ENCODE measurements around the gene PRXL2C.
"Not testable (repeated sequence)": the region's sequence is repeated elsewhere in the genome, so short reads cannot be mapped to it uniquely, and the experiment has no call there.

DNA sequence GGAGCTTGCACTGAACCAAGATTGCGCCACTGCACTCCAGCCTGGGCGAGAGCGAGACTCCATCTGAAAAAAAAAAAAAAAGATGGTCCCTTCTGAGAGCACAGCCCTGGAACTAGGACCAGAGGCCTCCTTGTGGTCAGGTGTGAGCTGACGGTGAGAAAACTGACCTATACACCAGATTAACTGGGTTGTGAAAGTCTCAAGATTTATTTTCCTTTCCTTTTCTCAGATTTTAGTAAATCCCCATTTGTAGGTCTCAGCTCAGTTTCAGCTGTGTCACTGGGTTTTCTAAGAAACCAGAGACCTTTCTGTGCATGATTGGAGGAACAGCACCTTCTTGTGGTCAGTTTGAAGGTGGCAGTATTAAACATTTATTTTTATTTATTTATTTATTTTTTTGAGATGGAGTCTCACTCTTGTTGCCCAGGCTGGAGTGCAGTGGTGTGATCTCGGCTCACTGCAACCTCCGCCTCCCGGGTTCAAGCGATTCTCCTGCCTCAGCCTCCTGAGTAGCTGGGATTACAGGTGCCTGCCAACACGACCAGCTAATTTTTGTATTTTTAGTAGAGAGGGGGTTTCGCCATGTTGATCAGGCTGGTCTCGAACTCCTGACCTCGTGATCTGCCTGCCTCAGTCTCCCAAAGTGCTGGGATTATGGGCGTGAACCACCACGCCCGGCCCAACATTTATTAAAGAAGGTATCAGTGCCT lies 11.7 kb upstream of the PRXL2C start:
- not testable (repeated sequence) for TF ChIP-seq ZZZ3 (CRISPR knock-in tag; IDR thresholded peaks at IDR 0.05; ENCODE audit: borderline replicate concordance); YY1 (IDR thresholded peaks at IDR 0.05; ENCODE audit: insufficient read depth, insufficient replicate concordance, low read depth, low read length); CBFB (CRISPR knock-in tag; IDR thresholded peaks at IDR 0.05); DRAP1 (CRISPR knock-in tag; IDR thresholded peaks at IDR 0.05); NFRKB (IDR thresholded peaks at IDR 0.05); ZNF746 (CRISPR knock-in tag; IDR thresholded peaks at IDR 0.05); ZNF354B (CRISPR knock-in tag; IDR thresholded peaks at IDR 0.05); KDM1A (CRISPR knock-in tag; IDR thresholded peaks at IDR 0.05); YEATS2 (CRISPR knock-in tag; IDR thresholded peaks at IDR 0.05; ENCODE audit: borderline replicate concordance); RORA (CRISPR knock-in tag; IDR thresholded peaks at IDR 0.05)
- TF ChIP-seq, protein P1, sequence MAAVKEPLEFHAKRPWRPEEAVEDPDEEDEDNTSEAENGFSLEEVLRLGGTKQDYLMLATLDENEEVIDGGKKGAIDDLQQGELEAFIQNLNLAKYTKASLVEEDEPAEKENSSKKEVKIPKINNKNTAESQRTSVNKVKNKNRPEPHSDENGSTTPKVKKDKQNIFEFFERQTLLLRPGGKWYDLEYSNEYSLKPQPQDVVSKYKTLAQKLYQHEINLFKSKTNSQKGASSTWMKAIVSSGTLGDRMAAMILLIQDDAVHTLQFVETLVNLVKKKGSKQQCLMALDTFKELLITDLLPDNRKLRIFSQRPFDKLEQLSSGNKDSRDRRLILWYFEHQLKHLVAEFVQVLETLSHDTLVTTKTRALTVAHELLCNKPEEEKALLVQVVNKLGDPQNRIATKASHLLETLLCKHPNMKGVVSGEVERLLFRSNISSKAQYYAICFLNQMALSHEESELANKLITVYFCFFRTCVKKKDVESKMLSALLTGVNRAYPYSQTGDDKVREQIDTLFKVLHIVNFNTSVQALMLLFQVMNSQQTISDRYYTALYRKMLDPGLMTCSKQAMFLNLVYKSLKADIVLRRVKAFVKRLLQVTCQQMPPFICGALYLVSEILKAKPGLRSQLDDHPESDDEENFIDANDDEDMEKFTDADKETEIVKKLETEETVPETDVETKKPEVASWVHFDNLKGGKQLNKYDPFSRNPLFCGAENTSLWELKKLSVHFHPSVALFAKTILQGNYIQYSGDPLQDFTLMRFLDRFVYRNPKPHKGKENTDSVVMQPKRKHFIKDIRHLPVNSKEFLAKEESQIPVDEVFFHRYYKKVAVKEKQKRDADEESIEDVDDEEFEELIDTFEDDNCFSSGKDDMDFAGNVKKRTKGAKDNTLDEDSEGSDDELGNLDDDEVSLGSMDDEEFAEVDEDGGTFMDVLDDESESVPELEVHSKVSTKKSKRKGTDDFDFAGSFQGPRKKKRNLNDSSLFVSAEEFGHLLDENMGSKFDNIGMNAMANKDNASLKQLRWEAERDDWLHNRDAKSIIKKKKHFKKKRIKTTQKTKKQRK (IDR thresholded peaks at IDR 0.05; ENCODE audit: low read length) = not testable (repeated sequence)
